HEK293 (cell line): ENCODE measurements around the gene ATP5MC2.
A peak's percentile ranks its signal among the peaks of the same experiment; 100 is the strongest.

Source experiments
- CTCF ChIA-PET: fragments of 350-600 bp; formaldehyde crosslinking; extraction: SDS; loops from one replicate; lab custom pipeline; 2021; ENCODE audit warnings: antibody characterized with exemption; lab: Yijun Ruan, JAX
- POLR2A ChIA-PET: fragments of 300-600 bp; formaldehyde crosslinking; extraction: SDS; loops from one replicate; lab custom pipeline; 2020; ENCODE audit warnings: antibody characterized with exemption, inconsistent platforms; lab: Yijun Ruan, JAX
- H3K27ac ChIP-seq: fragments of 200-500 bp; sonication (Bioruptor generic); 2 replicates; pipeline ENCODE4 v1.5.1; 2014; ENCODE audit warnings: low read depth, low read length, control low read depth, inconsistent platforms; ENCODE audit errors: extremely low read depth
- H3K36me3 ChIP-seq, 2 experiments: fragments of 200-500 bp in 1 of 2; sonication (Bioruptor generic) in 1 of 2; 1 replicate in 1 of 2; 2 replicates in 1 of 2; pipeline ENCODE4 v1.5.1; 2014 to 2017; ENCODE audit warnings: inconsistent platforms in 2 of 2, low read length in 2 of 2; ENCODE audit not compliant: control insufficient read depth in 2 of 2, insufficient read depth in 1 of 2
- H3K4me1 ChIP-seq: fragments of 200-500 bp; sonication (Bioruptor generic); 2 replicates; pipeline ENCODE4 v1.5.1; 2014; ENCODE audit warnings: mild to moderate bottlenecking, low read length, inconsistent platforms; ENCODE audit not compliant: control insufficient read depth, insufficient read depth
- H3K4me3 ChIP-seq: 2 replicates; pipeline ENCODE4 v1.5.1; 2011; ENCODE audit warnings: low read depth, mild to moderate bottlenecking, control low read depth, low read length, moderate library complexity
- H3K9me3 ChIP-seq: fragments of 200-500 bp; sonication (Bioruptor generic); 2 replicates; pipeline ENCODE4 v1.5.1; 2014; ENCODE audit warnings: low read depth, low read length, inconsistent platforms; ENCODE audit not compliant: control insufficient read depth, insufficient read depth
- KLF9 ChIP-seq: fragments of 450-650 bp; formaldehyde crosslinking; IDR thresholded peaks from 2 replicates; pipeline ENCODE4 v1.5.1; 2016; ENCODE audit warnings: missing biosample characterization, missing genetic modification characterization, low read depth
- OVOL3 ChIP-seq: fragments of 450-650 bp; formaldehyde crosslinking; IDR thresholded peaks from 2 replicates; pipeline ENCODE4 v1.5.1; 2016; ENCODE audit warnings: missing biosample characterization, missing genetic modification characterization
- SCRT1 ChIP-seq: fragments of 450-650 bp; formaldehyde crosslinking; IDR thresholded peaks from 2 replicates; pipeline ENCODE4 v1.5.1; 2016; ENCODE audit warnings: missing biosample characterization, missing genetic modification characterization, borderline replicate concordance
- SP2 ChIP-seq: fragments of 450-650 bp; formaldehyde crosslinking; IDR thresholded peaks from 2 replicates; pipeline ENCODE4 v1.5.1; 2016; ENCODE audit warnings: missing biosample characterization, missing genetic modification characterization
- YY2 ChIP-seq: fragments of 450-650 bp; formaldehyde crosslinking; IDR thresholded peaks from 2 replicates; pipeline ENCODE4 v1.5.1; 2016; ENCODE audit warnings: missing biosample characterization, missing genetic modification characterization
- ZBTB17 ChIP-seq: fragments of 450-650 bp; formaldehyde crosslinking; IDR thresholded peaks from 2 replicates; pipeline ENCODE4 v1.5.1; 2016; ENCODE audit warnings: missing biosample characterization, missing genetic modification characterization
- ZBTB44 ChIP-seq: fragments of 450-650 bp; IDR thresholded peaks from 2 replicates; pipeline ENCODE4 v1.5.1; 2018; ENCODE audit warnings: missing biosample characterization, mild to moderate bottlenecking, missing genetic modification characterization
- ZNF138 ChIP-seq: fragments of 450-650 bp; formaldehyde crosslinking; IDR thresholded peaks from 2 replicates; pipeline ENCODE4 v1.5.1; 2016; ENCODE audit warnings: missing biosample characterization, missing genetic modification characterization, borderline replicate concordance
- ZNF157 ChIP-seq: fragments of 450-650 bp; formaldehyde crosslinking; IDR thresholded peaks from 2 replicates; pipeline ENCODE4 v1.5.1; 2016; ENCODE audit warnings: missing biosample characterization, missing genetic modification characterization
- ZNF354C ChIP-seq: fragments of 450-650 bp; formaldehyde crosslinking; IDR thresholded peaks from 2 replicates; pipeline ENCODE4 v1.5.1; 2016; ENCODE audit warnings: missing biosample characterization, missing genetic modification characterization, low read depth, borderline replicate concordance
- ZNF366 ChIP-seq: fragments of 450-650 bp; formaldehyde crosslinking; conservative IDR thresholded peaks from 2 replicates; pipeline ENCODE4 v1.5.1; 2016; ENCODE audit warnings: missing biosample characterization, missing genetic modification characterization
- ZNF404 ChIP-seq: fragments of 450-650 bp; formaldehyde crosslinking; IDR thresholded peaks from 2 replicates; pipeline ENCODE4 v1.5.1; 2017; ENCODE audit warnings: missing biosample characterization, missing genetic modification characterization
- ZNF416 ChIP-seq: fragments of 450-650 bp; formaldehyde crosslinking; IDR thresholded peaks from 2 replicates; pipeline ENCODE4 v1.5.1; 2016; ENCODE audit warnings: missing biosample characterization, missing genetic modification characterization
- ZNF449 ChIP-seq: fragments of 450-650 bp; formaldehyde crosslinking; IDR thresholded peaks from 2 replicates; pipeline ENCODE4 v1.5.1; 2017; ENCODE audit warnings: missing biosample characterization, mild to moderate bottlenecking, missing genetic modification characterization, moderate library complexity
- ZNF510 ChIP-seq: fragments of 450-650 bp; formaldehyde crosslinking; IDR thresholded peaks from 2 replicates; pipeline ENCODE4 v1.5.1; 2018; ENCODE audit warnings: mild to moderate bottlenecking, missing genetic modification characterization, missing biosample characterization; ENCODE audit not compliant: insufficient replicate concordance
- ZNF555 ChIP-seq: fragments of 450-650 bp; formaldehyde crosslinking; conservative IDR thresholded peaks from 2 replicates; pipeline ENCODE4 v1.5.1; 2017; ENCODE audit warnings: missing biosample characterization, mild to moderate bottlenecking, missing genetic modification characterization, inconsistent platforms
- ZNF558 ChIP-seq: fragments of 450-650 bp; formaldehyde crosslinking; IDR thresholded peaks from 2 replicates; pipeline ENCODE4 v1.5.1; 2016; ENCODE audit warnings: missing biosample characterization, missing genetic modification characterization
- ZNF624 ChIP-seq: fragments of 450-650 bp; formaldehyde crosslinking; IDR thresholded peaks from 2 replicates; pipeline ENCODE4 v1.5.1; 2017; ENCODE audit warnings: missing biosample characterization, missing genetic modification characterization
- ZNF677 ChIP-seq: fragments of 450-650 bp; IDR thresholded peaks from 2 replicates; pipeline ENCODE4 v1.5.0; 2018; ENCODE audit warnings: missing biosample characterization, mild to moderate bottlenecking, missing genetic modification characterization, moderate library complexity
- ZNF768 ChIP-seq: fragments of 450-650 bp; formaldehyde crosslinking; IDR thresholded peaks from 2 replicates; pipeline ENCODE4 v1.5.1; 2018; ENCODE audit warnings: missing biosample characterization, mild to moderate bottlenecking, missing genetic modification characterization
- ZNF785 ChIP-seq: fragments of 450-650 bp; formaldehyde crosslinking; IDR thresholded peaks from 2 replicates; pipeline ENCODE4 v1.5.1; 2016; ENCODE audit warnings: missing biosample characterization, missing genetic modification characterization
- TF ChIP-seq, protein P1 (sequence below): fragments of 450-650 bp; formaldehyde crosslinking; IDR thresholded peaks from 2 replicates; pipeline ENCODE4 v1.5.1; 2016; ENCODE audit warnings: missing biosample characterization, missing genetic modification characterization

Gene ATP5MC2

GRCh38 chr12:53617700-53618099, 58.2 kb downstream of the ATP5MC2 start:
- no peaks in the 10 kb centered on the region for H3K9me3 ChIP-seq
- POLR2A ChIA-PET, result no interaction called here
- CTCF ChIA-PET, result interaction anchor here (1.1 kb wide), 1 partner anchor 129 kb away, joined by 4 read pairs; no protein-coding TSS in a partner anchor
- no peak overlapping the region for H3K27ac ChIP-seq
- TF ChIP-seq KLF9 (no peak), ZNF768 (tag by site-specific recombination) (no peak), ZNF555 (no peak), ZNF416 (tag by site-specific recombination) (no peak), ZBTB44 (tag by site-specific recombination) (no peak), ZNF157 (tag by site-specific recombination) (no peak), ZNF404 (tag by site-specific recombination) (no peak), YY2 (tag by site-specific recombination) (no peak), ZBTB17 (tag by site-specific recombination) (no peak), ZNF366 (no peak), ZNF354C (tag by site-specific recombination) (no peak), ZNF558 (tag by site-specific recombination) (no peak), ZNF624 (tag by site-specific recombination) (no peak), ZNF785 (tag by site-specific recombination) (no peak), ZNF677 (tag by site-specific recombination) (no peak), SP2 (tag by site-specific recombination) (no peak), SCRT1 (no peak), ZNF138 (no peak), OVOL3 (tag by site-specific recombination) (no peak)
- TF ChIP-seq, protein P1, sequence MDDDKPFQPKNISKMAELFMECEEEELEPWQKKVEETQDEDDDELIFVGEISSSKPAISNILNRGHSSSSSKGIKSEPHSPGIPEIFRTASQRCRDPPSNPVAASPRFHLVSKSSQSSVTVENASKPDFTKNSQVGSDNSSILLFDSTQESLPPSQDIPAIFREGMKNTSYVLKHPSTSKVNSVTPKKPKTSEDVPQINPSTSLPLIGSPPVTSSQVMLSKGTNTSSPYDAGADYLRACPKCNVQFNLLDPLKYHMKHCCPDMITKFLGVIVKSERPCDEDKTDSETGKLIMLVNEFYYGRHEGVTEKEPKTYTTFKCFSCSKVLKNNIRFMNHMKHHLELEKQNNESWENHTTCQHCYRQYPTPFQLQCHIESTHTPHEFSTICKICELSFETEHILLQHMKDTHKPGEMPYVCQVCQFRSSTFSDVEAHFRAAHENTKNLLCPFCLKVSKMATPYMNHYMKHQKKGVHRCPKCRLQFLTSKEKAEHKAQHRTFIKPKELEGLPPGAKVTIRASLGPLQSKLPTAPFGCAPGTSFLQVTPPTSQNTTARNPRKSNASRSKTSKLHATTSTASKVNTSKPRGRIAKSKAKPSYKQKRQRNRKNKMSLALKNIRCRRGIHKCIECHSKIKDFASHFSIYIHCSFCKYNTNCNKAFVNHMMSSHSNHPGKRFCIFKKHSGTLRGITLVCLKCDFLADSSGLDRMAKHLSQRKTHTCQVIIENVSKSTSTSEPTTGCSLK (tag by site-specific recombination), result no peak
- H3K4me1 ChIP-seq, result no peaks in the 10 kb centered on the region
- no peaks in the 10 kb centered on the region; a peak in 1 of 3 replicates for H3K36me3 ChIP-seq
- H3K4me3 ChIP-seq, result no peak overlapping the region

GRCh38 chr12:53616950-53617349, 58.9 kb downstream of the ATP5MC2 start:
- TF ChIP-seq ZBTB44 (tag by site-specific recombination), result 0 out of 2 replicates have a peak, but pooled peaks have one; percentile 28
- TF ChIP-seq ZNF449 (tag by site-specific recombination), result 0 out of 2 replicates have a peak, but pooled peaks have one; percentile 25
- TF ChIP-seq ZNF510 (tag by site-specific recombination), result no peak
- TF ChIP-seq, all 188 proteins: peak for 2
- Histone ChIP-seq H3K27ac (no peak overlapping the region), H3K4me3 (no peak overlapping the region), H3K9me3 (no peaks in the 10 kb centered on the region), H3K36me3 (no peaks in the 10 kb centered on the region; a peak in 1 of 3 replicates), H3K4me1 (no peaks in the 10 kb centered on the region)
- CTCF ChIA-PET, result interaction anchor here (0.6 to 0.7 kb wide), 3 partner anchors 21 to 518 kb away, joined by 3 to 4 read pairs (median 3); no protein-coding TSS in a partner anchor
- POLR2A ChIA-PET, result no interaction called here
